Measurements from ENCODE around the gene PLCH1. TPM values are rescaled to one million over a fixed set of nuclear protein-coding genes. Genes with fewer than 3 reads are reported as not detected.
A peak's percentile ranks its signal among the peaks of the same experiment; 100 is the strongest.

PLCH1 gene
- polyA plus RNA-seq, 3 donors: 10.1 to 12.5 (median 11.0) TPM

GRCh38 chr3:155587581-155587980, 157.3 kb downstream of the PLCH1 start:
- DNase-seq (ENCODE audit: extremely low read depth in 1 of 11, low read depth in 9 of 11, low spot score in 4 of 11): no peak

- DNase-seq (ENCODE audit: extremely low read depth in 1 of 11, low read depth in 9 of 11, low spot score in 4 of 11): no peak
Measured at GRCh38 chr3:155585384-155585783, 159.5 kb downstream of the PLCH1 start.

GRCh38 chr3:155581579-155581978, 163.3 kb downstream of the PLCH1 start:
- DNase-seq (ENCODE audit: extremely low read depth in 1 of 11, low read depth in 9 of 11, low spot score in 4 of 11): no peak

- DNase-seq (ENCODE audit: extremely low read depth in 1 of 11, low read depth in 9 of 11, low spot score in 4 of 11): no peak
Measured at GRCh38 chr3:155572085-155572484, 172.8 kb downstream of the PLCH1 start.

DNA sequence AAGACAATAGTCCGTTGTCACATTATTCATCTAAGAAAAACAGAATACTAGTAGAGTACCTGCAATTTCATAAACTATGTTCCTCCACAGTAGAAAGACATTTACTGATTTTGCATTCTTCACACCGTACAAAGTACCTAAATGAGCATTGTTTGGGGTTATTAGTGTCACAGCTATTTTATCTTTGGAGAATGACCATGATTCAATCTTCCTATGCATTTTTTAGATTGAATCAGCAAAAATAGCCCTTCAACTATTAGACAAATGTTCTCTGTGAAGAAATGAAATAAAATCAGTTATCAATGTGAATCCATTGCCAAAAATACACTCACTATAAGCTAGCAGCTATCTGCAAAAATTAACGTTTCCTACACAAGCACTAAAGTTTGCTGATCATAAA, 176.6 kb downstream of the PLCH1 start:
- no peak for DNase-seq (ENCODE audit: extremely low read depth in 1 of 11, low read depth in 9 of 11, low spot score in 4 of 11)

- DNase-seq (ENCODE audit: extremely low read depth in 1 of 11, low read depth in 9 of 11, low spot score in 4 of 11): no peak
Measured at GRCh38 chr3:155560594-155560993, 184.3 kb downstream of the PLCH1 start.

- DNase-seq (ENCODE audit: extremely low read depth in 1 of 11, low read depth in 9 of 11, low spot score in 4 of 11): no peak
Measured at GRCh38 chr3:155560135-155560534, 184.7 kb downstream of the PLCH1 start.

DNA sequence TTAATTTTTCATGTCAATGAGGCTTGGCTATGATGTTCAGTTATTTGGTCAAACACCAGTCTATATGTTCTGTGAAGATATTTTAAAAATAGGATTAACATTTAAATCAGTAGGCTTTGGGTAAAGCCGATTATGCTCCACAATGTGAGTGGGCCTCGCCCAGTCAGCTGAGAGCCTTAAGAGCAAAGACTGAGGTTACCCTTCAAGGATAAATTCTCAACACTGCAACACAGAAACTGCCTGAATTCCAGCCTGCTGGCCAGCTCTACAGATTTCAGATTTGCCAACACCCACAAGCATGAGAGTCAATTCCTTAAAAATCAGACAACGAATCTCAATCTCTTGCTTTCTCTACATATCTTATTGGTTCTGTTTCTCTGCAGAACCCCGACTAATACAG, 188.3 kb downstream of the PLCH1 start:
- DNase-seq (ENCODE audit: extremely low read depth in 1 of 11, low read depth in 9 of 11, low spot score in 4 of 11): no peak

GRCh38 chr3:155555479-155556060, 189.3 kb downstream of the PLCH1 start:
- no peak for DNase-seq (ENCODE audit: extremely low read depth in 1 of 11, low read depth in 9 of 11, low spot score in 4 of 11)

- peak in 2 of 11 donors; percentile 46 to 50 for DNase-seq (ENCODE audit: extremely low read depth in 1 of 11, low read depth in 9 of 11, low spot score in 4 of 11)
Measured at GRCh38 chr3:155554777-155555451, 190.0 kb downstream of the PLCH1 start.

DNA sequence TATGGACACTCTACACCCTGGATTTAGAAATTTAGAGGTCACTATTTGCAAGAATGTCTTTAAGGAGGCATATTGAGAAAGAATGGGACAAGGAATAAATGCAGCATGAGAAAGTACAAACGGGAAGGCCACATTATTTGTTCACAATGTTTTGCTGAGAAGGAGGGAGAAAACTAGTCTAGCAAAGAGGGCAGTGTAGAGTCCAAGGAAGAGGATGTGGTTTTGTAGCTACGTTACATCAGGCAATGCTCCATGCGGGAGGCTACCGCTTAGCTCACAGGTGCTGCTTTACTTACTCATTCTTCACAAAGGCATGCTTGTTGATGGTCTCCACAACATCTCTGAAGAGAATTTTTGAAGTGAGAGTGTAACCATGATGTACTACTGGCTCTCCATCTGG, 191.1 kb downstream of the PLCH1 start:
- no peak for DNase-seq (ENCODE audit: extremely low read depth in 1 of 11, low read depth in 9 of 11, low spot score in 4 of 11)

- DNase-seq (ENCODE audit: extremely low read depth in 1 of 11, low read depth in 9 of 11, low spot score in 4 of 11): no peak
Measured at GRCh38 chr3:155553326-155553725, 191.5 kb downstream of the PLCH1 start.

DNA sequence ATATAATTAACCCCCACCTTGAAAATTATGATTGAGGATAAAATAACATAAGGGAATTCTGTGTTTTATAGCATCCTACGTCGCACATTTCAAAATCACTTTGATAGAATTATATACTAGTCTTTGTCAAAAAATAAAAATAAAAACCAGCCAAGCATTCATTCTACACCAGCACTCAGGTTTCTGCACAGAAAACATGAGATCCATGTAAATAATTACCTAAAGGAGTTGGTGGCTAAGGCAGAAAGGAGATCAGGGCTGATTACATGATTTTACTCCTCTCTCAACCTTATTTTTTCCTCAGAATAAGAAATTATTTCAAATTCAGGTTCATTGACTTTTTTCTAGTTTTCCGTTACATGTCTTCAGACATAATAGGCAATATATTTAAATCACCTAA, 194.5 kb downstream of the PLCH1 start:
- DNase-seq (ENCODE audit: extremely low read depth in 1 of 11, low read depth in 9 of 11, low spot score in 4 of 11): peak in 1 of 11 donors; percentile 32

DNA sequence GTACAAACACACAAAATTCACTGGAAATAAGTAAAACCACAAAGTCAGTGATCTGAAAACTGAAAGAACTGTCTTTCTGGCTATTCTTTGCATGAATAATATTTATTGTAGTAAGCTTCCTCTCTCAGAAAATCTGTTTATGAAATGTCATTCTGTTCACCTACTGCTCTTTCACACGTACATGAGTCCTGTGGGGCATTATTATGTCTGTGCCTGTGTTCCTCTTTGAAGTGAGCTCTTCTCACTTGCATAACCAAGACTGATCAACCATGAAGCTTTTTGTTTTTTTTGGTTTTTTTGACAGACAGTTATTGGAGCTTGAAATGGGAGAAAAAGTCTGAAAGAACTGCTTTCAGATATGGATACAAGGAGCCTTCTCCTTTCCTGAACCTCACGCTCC, 195.8 kb downstream of the PLCH1 start:
- DNase-seq (ENCODE audit: extremely low read depth in 1 of 11, low read depth in 9 of 11, low spot score in 4 of 11): no peak

DNA sequence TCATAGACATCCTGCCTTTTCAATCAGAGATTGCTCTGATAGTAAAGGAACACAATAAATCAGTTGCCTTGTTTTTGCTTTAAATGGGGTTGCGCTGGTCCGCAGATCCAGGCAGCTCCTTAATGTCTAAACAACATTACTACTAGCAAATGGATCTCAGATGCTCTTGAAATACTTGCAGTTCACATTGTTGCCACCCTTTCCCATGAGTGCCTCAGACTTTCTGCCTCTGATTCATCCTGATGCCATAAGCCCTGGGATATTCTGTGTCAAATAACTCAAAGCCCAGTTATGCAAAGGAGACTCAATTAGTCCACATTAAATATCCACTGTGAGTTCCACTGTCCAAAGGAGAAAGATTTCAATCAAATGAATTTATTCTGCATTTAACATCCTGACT, 196.7 kb downstream of the PLCH1 start:
- DNase-seq (ENCODE audit: extremely low read depth in 1 of 11, low read depth in 9 of 11, low spot score in 4 of 11): no peak

DNA sequence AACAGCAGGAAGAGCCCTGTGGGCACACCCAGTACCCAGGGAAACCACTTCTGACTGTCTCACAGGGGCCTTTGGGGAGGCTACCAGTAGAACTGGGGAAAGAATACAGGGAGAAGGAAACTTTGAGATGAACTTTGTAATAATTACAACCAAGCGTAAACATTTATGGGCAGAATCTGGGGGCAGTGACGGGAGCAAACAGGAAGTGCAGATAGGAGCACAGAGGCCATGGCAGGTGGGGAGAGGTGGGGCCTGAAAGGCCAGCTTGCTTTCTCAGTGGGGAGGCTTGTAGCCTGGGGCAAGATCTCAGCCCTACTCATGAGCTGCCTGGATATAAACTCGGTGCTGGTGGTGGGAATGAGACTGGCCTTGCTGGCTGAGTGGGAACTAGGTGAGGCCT, 209.8 kb downstream of the PLCH1 start:
- DNase-seq (ENCODE audit: extremely low read depth in 1 of 11, low read depth in 9 of 11, low spot score in 4 of 11): no peak

- DNase-seq (ENCODE audit: extremely low read depth in 1 of 11, low read depth in 9 of 11, low spot score in 4 of 11): no peak
Measured at GRCh38 chr3:155528579-155528978, 216.3 kb downstream of the PLCH1 start.

DNA sequence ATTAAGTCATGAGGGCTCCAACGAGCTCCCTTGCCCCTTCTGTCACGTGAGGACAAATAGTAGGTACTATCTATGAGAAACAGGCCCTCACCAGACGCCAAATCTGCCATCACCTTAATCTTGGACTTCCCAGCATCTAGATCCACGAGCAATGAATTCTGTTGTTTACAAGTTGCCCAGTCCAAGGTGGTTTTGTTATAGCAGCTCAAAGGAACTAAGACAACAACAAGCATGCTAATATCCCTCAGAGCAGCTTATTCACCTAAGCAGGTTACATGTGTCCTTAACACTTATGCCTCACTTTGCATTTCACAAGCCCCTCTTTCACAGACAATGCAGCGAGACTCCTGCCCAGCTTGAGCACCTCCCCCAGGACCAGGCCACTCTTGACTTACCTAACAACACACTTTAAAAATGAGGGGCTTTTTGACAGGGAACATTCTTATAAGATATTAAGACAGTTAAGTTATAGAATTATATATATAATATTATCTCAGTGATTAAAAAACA, 219.5 kb downstream of the PLCH1 start:
- DNase-seq (ENCODE audit: extremely low read depth in 1 of 11, low read depth in 9 of 11, low spot score in 4 of 11): no peak

GRCh38 chr3:155520463-155520862, 224.4 kb downstream of the PLCH1 start:
- DNase-seq (ENCODE audit: extremely low read depth in 1 of 11, low read depth in 9 of 11, low spot score in 4 of 11): no peak

- DNase-seq (ENCODE audit: extremely low read depth in 1 of 11, low read depth in 9 of 11, low spot score in 4 of 11): no peak
Measured at GRCh38 chr3:155519078-155519477, 225.8 kb downstream of the PLCH1 start.

- DNase-seq (ENCODE audit: extremely low read depth in 1 of 11, low read depth in 9 of 11, low spot score in 4 of 11): no peak
Measured at GRCh38 chr3:155517903-155518302, 227.0 kb downstream of the PLCH1 start.
